Astrocyte (in vitro differentiated cells and primary cell): ENCODE measurements around the gene P2RY6.

Experiments
- CTCF ChIP-seq: IDR thresholded peaks from 2 replicates; pipeline ENCODE4 v1.5.1; 2011; ENCODE audit warnings: low read depth, mild to moderate bottlenecking, inconsistent platforms, low read length, moderate library complexity; ENCODE audit not compliant: insufficient read depth
- EZH2 ChIP-seq: IDR thresholded peaks from 2 replicates; pipeline ENCODE4 v1.6.1; 2012; ENCODE audit warnings: mild to moderate bottlenecking, low read length, inconsistent platforms; ENCODE audit not compliant: insufficient read depth

- TF ChIP-seq CTCF: no peak
- TF ChIP-seq EZH2: no peak
Measured at GRCh38 chr11:73239111-73239521, 33.0 kb upstream of the P2RY6 start.
